Upper lobe of left lung (tissue), 4 donors: ENCODE measurements around the gene SRD5A1.

Experiments
- EP300 ChIP-seq, 4 donors: sonication (generic); formaldehyde crosslinking; IDR thresholded peaks; one replicate each; pipeline ENCODE4 v1.5.1; 2017; ENCODE audit warnings: antibody characterized with exemption in 4 of 4, control low read depth in 2 of 4
- POLR2A ChIP-seq, 4 donors: fragments of 450-650 bp; IDR thresholded peaks; one replicate each; pipeline ENCODE4 v1.5.1; 2016 to 2017; ENCODE audit warnings: antibody characterized with exemption in 4 of 4, mild to moderate bottlenecking in 2 of 4
- POLR2AphosphoS5 ChIP-seq, 2 donors: sonication (generic); formaldehyde crosslinking; IDR thresholded peaks; one replicate each; pipeline ENCODE4 v1.5.1; 2017; ENCODE audit warnings: antibody characterized with exemption in 2 of 2
- TF ChIP-seq, protein P1 (sequence below), 6 experiments: fragments of 450-650 bp in 4 of 6; fragments of 200-600 bp in 2 of 6; sonication (generic) in 2 of 6; IDR thresholded peaks; one replicate each; pipeline ENCODE4 v1.5.1; 2016 to 2019; ENCODE audit warnings: antibody characterized with exemption in 6 of 6

- TF ChIP-seq POLR2A (IDR thresholded peaks at IDR 0.05), result no peak
- TF ChIP-seq EP300 (IDR thresholded peaks at IDR 0.05), result no peak
- TF ChIP-seq, protein P1, sequence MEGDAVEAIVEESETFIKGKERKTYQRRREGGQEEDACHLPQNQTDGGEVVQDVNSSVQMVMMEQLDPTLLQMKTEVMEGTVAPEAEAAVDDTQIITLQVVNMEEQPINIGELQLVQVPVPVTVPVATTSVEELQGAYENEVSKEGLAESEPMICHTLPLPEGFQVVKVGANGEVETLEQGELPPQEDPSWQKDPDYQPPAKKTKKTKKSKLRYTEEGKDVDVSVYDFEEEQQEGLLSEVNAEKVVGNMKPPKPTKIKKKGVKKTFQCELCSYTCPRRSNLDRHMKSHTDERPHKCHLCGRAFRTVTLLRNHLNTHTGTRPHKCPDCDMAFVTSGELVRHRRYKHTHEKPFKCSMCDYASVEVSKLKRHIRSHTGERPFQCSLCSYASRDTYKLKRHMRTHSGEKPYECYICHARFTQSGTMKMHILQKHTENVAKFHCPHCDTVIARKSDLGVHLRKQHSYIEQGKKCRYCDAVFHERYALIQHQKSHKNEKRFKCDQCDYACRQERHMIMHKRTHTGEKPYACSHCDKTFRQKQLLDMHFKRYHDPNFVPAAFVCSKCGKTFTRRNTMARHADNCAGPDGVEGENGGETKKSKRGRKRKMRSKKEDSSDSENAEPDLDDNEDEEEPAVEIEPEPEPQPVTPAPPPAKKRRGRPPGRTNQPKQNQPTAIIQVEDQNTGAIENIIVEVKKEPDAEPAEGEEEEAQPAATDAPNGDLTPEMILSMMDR (IDR thresholded peaks at IDR 0.05), result no peak
- no peak for TF ChIP-seq POLR2AphosphoS5 (IDR thresholded peaks at IDR 0.05)
Observed at GRCh38 chr5:6708814-6709213, 75.6 kb downstream of the SRD5A1 start.
